Measurements from ENCODE around the gene DNAJC18.
"Not testable (repeated sequence)": the region's sequence is repeated elsewhere in the genome, so short reads cannot be mapped to it uniquely, and the experiment has no call there.

Gene DNAJC18

GRCh38 chr5:139439013-139439903 is at the start of gene DNAJC18:
Gene DNAJC18 (minus strand): TSS chr5:139439525. CDS start chr5:139439445, 80 bp downstream.
- DNase-seq (ENCODE audit: low read depth in 2 of 2), result peak; percentile 75 to 77

DNA sequence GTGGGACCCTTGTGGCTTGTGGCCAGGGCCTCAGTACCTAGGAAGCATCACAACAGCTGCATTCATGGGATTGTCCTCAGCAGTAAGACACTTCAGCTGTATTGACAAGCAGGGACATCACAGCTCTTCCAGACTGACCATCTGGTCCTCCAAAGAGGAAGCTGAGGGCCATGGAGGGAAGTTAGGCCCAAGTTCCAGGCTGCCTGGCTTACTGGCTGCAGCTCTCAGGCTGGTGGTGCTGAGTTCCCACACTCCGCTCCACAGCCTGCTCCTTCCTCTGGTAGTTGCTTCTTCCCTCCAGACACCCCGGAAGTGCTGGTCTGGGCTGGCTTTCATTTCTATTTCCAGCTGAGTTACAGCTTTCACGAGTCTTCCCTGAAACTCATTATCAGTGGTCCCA is 48.9 kb upstream of the DNAJC18 start:
- no peak for DNase-seq (ENCODE audit: low read depth in 2 of 2)

DNA sequence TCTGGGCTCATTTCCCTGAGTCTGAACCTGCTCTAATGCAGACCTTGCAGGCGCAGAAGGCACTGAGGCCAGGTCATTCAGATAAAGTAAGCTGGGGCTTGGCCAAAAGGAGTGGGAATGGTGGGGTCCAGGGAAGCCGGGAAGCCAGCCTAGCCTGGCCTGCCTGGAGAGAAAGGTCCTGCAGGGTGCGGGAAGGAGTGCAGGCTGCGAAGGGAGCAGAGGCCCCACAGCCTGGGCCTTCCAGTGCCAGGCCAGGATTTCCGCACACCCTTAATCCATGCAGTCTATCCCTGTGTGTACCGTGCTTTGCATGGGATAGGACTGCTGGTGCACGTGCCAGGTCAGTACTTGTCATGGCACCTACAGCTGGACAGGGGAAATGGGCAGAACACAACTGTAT is 46.9 kb upstream of the DNAJC18 start:
- no peak for DNase-seq (ENCODE audit: low read depth in 2 of 2)

DNA sequence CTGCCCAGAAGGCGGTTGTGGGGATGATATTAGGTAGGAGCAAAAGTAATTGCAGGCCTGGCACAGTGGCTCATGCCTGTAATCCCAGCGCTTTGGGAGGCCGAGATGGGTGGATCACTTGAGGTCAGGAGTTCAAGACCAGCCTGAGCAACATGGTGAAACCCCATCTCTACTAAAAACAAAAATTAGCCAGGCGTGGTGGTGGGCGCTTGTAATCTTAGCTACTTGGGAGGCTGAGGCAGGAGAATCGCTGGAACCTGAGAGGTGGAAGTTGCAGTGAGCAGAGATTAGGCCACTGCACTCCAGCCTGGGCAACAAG is 43.5 kb upstream of the DNAJC18 start:
- not testable (repeated sequence) for DNase-seq (ENCODE audit: low read depth in 2 of 2)

DNA sequence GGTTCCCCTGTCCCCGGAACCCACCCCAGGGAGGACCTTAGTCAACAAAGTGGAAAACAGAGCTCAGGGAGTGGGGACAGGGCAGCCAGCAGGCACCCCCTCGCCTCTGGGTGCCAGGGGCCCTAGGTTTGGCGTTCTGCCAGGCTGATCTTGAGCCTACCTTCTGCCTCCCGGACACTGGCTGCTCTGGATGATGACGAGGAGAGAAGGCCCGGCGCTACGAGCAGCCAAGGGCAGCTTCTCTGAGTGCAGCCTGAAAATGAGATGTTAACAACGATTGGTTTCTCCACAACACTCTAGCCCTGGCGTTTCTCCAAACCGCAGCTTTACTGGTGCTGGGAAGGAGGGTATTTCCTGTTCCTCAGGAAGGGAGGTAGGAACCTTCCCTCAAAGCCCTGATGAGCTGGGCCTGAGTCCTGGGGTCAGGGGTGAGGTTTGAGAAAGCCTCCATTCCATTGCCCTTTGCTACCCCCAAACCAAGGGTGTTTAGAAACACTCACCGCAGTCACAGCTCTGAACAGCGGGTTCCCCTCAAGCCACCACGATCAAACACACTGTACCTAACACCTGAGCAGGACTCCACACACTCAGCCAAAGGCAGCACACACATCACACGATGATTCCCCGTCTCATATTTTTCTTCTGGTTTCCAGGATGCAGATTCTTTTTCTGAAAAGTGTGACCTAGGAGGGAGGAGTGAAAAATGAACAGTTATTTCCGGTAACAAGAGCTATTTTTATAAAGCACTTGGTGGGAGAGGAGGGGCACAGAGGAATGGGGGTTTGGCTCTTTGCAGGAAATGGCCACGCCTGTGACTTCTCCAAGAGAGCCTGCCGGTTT is 42.9 kb upstream of the DNAJC18 start, which contains the start of gene STING1:
TSS of gene STING1 (minus strand) at position 709 of the 840 bp plus-strand sequence. CDS start 1,054 bp downstream, outside the sequence.
- DNase-seq (ENCODE audit: low read depth in 2 of 2), result peak; percentile 96

DNA sequence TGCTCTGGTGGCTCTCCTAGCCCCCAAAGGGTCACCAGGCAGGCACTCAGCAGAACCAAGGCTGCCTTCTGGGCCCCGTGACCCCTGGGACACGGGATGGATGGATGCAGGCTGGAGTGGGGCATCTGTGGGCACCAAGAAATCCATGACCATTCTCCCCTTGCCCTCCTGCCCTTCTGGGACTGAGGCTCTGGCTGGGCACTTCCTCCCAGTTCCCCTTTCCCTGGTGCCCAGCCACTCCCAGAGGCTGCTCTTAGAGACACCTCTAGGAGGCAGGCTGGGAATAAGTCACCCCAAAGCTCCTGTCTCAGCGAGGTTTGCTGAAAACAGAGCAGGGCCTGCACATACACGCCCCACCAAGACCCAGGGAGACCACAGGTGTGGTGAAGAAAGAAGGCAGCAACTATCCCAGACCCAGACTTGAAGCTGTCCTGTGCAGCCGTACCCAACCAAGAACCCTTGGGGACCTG is 42.3 kb upstream of the DNAJC18 start:
- DNase-seq (ENCODE audit: low read depth in 2 of 2), result no peak

GRCh38 chr5:139481122-139481533 is 41.8 kb upstream of the DNAJC18 start:
- DNase-seq (ENCODE audit: low read depth in 2 of 2), result no peak

GRCh38 chr5:139479729-139480128 is 40.4 kb upstream of the DNAJC18 start:
- DNase-seq (ENCODE audit: low read depth in 2 of 2), result not testable (repeated sequence)

GRCh38 chr5:139478657-139479423 is 39.5 kb upstream of the DNAJC18 start:
- DNase-seq (ENCODE audit: low read depth in 2 of 2), result not testable (repeated sequence)

DNA sequence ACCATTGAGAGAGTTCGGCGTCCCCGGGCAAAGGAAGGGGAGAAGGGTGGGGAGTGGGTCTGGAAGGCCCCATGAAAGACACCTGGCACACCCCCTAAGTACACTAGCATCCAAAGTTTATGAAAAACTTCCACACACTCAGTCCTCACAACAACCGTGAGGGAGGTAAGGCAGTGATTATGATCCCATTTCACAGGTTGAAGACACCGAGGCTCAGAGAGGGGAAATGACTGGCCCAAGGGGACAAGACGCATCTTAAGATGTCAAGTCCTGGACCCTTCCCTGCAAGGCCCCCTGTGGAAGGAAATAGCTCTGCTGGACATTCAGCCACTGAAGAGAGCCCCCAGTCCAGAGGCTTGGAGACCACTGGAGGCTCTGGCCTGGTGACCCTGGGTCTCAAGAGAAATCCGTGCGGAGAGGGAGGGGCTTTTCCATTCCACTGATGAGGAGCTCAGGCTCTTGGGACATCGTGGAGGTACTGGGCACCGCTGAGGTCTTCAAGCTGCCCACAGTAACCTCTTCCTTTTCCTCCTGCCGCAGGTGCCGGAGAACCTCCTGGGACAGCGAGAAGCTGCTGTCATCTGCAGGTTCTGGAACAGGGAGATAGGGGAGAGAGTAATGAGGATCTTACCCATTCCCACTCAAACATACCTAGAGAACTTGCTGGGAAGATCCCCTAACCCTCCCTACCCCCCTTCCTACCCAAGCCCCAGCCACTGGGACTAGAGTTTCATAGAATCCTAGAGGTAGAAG is 36.7 kb upstream of the DNAJC18 start:
- DNase-seq (ENCODE audit: low read depth in 2 of 2), result no peak

DNA sequence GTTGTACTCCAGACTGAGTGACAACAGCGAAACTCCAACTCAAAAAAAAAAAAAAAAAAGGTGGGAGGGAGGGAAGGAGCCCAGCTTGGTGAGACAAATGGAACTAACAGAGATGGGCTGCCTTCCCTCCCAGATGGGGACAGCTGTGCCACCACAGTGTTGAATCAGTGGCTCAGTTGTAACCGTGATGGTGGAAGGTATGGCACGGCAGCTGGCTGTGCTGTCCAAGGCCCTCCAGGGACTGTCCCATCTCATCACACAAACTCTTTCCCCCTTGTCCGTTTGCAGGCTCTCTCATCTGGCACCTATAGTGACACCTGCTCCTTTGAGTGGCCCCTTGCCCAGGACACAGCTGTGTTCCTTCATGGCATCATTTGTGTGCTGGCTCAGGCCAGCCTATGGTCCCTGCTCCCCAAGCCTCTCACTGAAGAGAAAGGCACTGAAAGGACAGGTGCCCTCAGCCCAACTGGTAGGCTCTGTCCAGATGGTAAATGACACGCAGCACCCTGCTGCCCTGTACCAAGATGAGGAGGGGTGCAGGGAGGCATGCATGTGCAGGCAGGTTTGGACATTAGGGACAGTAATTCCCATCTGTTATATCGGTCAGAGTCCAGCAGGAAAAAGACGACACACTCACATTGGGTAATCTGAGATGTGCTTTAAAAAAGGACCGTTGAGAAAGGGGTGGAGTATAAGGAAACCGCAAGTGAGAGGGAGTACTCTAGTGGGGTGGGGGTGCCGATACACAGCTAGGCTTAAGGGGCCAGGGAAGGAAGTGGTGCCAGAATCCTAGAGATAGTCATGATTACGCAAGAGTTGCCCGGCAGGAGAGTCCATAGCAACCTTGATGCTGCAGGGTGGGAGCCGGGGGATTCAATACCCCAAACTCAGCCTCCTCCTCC is 35.8 kb upstream of the DNAJC18 start:
- DNase-seq (ENCODE audit: low read depth in 2 of 2), result peak; percentile 70 to 72

- DNase-seq (ENCODE audit: low read depth in 2 of 2), result no peak
Measured at GRCh38 chr5:139473565-139473964, 34.2 kb upstream of the DNAJC18 start.

GRCh38 chr5:139473105-139473504 is 33.8 kb upstream of the DNAJC18 start:
- DNase-seq (ENCODE audit: low read depth in 2 of 2), result no peak

- DNase-seq (ENCODE audit: low read depth in 2 of 2), result no peak
Measured at GRCh38 chr5:139472386-139473030, 33.2 kb upstream of the DNAJC18 start.

GRCh38 chr5:139470821-139471300 is 31.5 kb upstream of the DNAJC18 start, which contains the start of gene SMIM33:
Gene SMIM33 (plus strand): TSS chr5:139471004. CDS start chr5:139471122, 118 bp downstream.
- no peak for DNase-seq (ENCODE audit: low read depth in 2 of 2)

DNA sequence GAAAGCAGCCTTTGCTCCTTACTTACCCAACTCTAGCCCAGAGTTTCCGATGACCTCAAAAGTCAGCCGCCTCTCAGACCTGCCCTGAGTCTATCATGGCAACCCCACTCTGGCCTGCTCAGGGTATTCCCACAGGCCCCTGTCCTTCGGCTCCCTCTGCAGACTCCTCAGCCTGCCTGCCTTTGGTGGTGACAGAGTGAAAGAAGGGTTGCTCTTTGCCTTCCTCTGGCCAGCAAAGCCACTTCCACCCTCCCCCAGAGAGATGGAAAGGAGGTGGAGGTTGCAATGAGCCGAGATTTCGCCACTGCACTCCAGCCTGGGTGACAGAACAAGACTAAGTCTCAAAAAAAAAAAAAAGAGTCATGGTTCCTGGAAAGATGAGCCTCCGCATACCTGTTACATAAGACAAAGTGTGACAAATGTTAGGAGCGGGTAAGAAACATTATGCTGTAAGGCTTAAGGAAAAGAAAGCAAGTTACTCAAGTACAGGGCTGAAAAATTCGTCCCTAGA is 29.2 kb upstream of the DNAJC18 start:
- no peak for DNase-seq (ENCODE audit: low read depth in 2 of 2)

DNA sequence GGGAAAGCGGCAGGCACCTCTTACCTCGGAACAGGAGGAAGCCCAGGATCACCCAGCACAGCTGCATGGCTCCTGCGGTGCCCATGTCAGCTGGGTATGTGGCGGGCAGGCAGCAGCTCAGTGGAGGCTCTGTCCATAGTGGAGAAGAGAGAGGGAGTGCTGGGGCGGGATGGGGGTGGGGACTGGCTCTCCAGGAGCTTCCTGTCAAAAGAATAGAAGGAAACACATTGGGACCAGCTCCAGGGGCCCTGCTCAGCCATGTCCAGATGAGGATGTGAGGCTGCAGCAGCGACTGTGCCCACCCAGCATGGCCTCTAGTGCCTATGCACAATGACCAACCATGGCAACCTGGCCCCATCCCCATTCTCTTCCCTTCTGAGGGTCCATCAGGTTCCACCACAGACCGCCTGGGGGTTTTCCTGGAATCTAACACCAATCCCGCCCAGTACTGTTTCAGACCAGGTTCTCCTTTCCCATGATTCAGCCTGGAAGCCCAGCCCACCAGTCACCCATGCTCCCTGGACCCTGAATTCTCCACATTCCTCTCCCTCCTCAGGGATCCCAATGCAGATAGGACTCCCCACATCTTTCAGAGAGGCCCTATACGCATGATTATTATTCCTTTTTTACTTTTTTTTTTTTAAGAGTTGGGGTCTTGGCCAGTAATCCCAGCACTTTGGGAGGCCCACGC is 23.4 kb upstream of the DNAJC18 start, which contains the start of gene ECSCR:
TSS of gene ECSCR (minus strand) at position 158 of the 691 bp plus-strand sequence. CDS start at position 85, 73 bp downstream.
- DNase-seq (ENCODE audit: low read depth in 2 of 2), result no peak

DNA sequence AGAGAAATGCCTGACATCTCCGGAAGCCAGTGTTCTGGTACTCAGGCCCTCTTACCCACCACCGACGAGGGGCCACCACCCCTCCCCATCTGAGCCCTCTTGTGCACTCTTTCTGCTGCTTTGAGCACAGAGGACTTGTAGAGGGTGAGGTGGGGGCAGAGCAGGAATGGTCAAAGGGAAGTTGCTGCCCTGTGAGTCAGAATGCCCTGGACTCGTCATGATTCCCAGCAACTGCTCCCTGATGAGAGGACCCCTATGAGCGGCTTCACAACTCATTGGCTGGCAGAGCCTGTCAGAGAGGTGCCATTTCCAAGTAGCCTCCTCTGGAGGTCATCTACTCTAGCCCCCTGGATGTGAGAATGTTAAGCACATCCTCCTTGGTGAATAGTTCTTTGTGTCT is 22.4 kb upstream of the DNAJC18 start:
- DNase-seq (ENCODE audit: low read depth in 2 of 2), result no peak
